Measurements from ENCODE around the gene HSPH1. TPM values are rescaled to one million over a fixed set of nuclear protein-coding genes. Genes with fewer than 3 reads are reported as not detected.

The HSPH1 gene
- total RNA-seq, 2 donors from 2014 or later, result 49.0 to 83.2 TPM

GRCh38 chr13:31149604-31150003 is 12.1 kb downstream of the HSPH1 start:
- ATAC-seq (no peak), DNase-seq (no peak)
- intact Hi-C loops (cut with DNase I), result no loop called here

DNA sequence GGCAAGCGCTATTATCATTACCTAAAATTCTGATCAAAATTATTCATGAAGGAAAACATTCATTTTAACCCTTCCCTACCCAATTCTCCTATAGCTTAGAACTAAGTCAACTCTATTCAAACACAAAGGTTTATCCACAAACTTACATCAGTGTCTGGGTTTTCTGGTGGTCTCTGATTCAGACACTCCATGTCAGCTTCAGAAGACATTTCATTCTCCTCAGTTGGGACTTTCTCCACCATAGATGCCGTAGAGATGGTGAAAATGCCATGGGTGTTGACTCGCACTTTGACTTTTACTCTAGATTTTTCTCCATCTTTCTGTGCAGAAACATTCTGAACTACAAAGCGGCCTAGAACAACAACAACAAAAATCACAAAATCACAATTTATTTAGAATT is 16.3 kb downstream of the HSPH1 start:
- no peak for ATAC-seq
- intact Hi-C loops (cut with DNase I), result no loop called here
- no peak for DNase-seq

DNA sequence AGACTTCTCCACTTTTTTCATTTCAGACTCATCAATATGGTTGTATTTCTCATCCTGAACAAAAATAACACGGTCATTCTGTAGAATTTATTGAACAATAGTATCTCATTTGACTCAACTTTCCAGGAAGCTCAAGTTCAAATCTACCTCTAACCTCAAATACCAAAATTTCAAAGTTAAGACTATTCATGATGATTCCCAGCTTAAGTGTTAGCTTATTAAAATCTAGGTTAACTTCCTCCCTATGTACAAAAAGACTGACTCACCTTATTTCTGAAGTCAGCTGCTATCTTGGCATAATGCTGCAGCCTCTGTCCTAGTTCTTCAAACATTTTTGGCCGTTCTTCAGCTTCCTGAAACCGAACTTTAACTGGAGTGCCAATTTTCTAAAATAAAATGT is 23.2 kb downstream of the HSPH1 start:
- ATAC-seq, result no peak
- no peak for DNase-seq
- intact Hi-C loops (cut with DNase I), result no loop called here

- no peak for DNase-seq
- intact Hi-C loops (cut with DNase I), result no loop called here
- no peak for ATAC-seq
These were observed 25.0 kb downstream of the HSPH1 start for GRCh38 chr13:31136724-31137123.

DNA sequence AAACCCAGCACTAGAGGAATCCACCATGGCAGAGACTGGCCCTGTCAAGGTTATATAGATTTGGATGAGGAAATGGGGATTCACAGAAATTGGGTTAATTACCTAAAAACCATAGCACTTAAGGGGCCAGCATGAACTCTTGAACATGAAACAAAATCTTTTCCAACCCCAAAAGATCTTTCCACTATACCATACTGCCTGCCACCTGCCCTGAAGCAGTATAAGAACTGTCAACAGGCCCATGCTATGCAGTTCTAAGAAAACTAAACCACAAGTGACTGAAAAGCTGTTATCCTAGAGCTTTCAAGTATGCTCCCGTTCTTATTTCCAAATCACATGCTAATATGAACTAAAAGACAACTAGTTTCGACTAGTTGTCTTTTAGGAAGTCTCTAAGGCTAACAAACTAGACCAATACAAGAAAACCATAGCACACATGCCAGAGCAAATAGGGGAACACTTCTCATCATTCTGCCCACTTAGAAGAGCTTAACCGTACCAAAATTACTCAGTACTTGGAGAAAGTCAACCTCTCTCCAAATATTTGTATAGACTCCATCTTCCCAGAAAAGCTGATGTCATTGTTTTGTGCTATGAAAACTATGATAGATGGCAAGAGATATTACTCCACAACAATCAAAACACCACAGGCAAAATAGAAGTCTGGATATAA is 27.5 kb downstream of the HSPH1 start:
- intact Hi-C loops (cut with DNase I), result no loop called here
- DNase-seq (no peak), ATAC-seq (no peak)

DNA sequence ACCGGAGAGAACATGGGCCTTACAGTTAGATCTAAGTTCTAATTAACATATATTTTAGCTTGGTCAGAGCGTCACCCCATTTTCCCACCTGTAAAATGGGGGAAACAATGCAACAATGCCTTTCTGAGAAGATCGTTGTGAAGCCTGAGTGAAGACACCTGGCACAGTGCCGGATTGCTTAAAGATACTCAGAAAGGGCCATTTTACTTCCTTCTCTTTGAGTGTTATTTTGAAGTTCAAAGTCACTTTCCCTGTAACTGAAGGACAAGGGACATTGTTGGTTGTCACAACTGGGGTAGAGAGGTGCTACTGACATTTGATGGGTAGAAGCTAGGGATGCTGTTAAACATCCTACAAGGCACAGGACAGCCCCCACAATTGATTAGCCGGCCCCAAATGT is 28.1 kb downstream of the HSPH1 start:
- ATAC-seq, result no peak
- DNase-seq, result no peak
- intact Hi-C loops (cut with DNase I), result no loop called here

DNA sequence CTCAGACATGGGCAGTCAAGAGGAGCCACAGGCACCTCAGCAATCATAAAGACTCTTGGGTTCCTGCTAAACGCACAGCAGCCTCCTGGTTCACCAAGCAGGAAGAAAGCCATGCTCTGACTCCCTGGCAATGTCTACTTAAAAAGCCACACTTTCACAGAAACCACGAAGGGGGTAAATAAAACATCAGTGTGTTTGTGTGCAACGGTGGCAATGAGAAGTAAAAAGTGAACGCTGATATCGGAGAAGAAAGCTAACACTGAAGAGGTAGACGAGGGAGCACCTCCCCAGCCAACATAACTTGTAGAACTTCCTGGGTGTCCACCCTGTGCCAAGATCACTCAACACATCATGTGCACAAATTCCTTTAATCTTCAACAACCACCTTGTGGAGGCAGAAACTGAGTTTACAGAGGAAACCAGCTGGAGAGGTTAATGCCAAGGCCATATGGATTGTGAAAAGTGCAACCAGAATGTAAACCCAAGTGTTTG is 30.2 kb downstream of the HSPH1 start:
- ATAC-seq (no peak), DNase-seq (no peak)
- intact Hi-C loops (cut with DNase I), result no loop called here

- DNase-seq (no peak), ATAC-seq (no peak)
- intact Hi-C loops (cut with DNase I), result no loop called here
These were observed 32.3 kb downstream of the HSPH1 start for GRCh38 chr13:31129419-31129818.

GRCh38 chr13:31124204-31124603 is 37.5 kb downstream of the HSPH1 start:
- DNase-seq (no peak), ATAC-seq (no peak)
- intact Hi-C loops (cut with DNase I), result no loop called here

- ATAC-seq (no peak), DNase-seq (no peak)
- intact Hi-C loops (cut with DNase I), result no loop called here
These were observed 39.0 kb downstream of the HSPH1 start for GRCh38 chr13:31122544-31123260.

DNA sequence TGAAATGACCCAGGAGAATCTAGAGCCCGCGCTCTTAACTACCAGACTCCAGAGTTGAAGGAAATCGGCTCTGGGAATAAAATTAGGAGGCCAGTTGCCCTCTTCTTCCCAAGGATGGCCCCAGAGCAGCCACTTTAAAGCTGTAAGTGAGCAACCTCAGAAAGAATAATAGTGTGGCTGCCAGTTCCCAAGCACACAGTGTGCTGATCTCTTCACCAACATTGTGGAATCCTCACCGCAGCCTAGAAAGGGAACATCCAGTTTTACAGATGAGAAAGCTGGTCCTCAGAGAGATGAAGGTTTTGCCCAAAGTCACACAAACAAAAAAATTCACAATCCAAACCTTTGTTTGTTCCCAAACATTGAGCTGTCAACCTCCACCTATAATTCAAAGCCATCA is 39.6 kb downstream of the HSPH1 start:
- intact Hi-C loops (cut with DNase I), result no loop called here
- ATAC-seq, result no peak

DNA sequence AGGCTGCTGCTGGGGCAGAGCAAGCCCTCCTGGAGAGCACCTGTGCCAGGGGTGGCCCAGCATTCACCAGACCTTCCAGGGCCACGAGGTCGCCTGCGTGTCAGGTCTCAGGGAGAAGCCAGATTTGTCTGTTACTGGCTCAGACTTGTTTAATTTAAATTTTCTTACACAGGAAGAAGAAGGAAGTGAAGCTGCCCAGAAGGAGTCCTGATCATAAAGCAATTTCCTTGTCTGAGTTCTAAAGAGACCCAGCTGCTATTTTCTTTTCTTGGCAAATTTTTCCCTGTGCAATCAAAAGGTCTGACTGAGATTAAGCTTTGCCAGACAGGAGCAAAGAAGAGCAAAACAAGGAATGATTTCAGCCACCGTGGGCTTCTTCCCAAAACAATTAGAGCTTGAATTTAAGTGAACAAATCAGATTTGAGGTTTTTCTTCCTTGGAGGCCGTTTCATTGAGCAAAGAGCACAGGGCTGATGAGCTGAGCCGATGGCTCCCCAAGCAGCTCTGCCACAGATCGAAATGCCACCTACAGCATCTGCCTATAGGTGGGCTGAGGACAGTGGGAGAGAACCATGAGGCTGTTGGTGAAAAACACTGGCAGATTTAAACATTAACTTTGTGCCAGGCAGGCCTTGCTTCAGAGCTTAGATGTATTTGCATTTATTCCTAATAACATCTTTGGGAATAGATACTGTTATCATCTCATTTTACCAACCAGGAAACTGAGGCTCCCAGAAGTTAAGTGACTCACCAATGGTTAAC is 40.1 kb downstream of the HSPH1 start:
- intact Hi-C loops (cut with DNase I), result no loop called here
- DNase-seq (no peak), ATAC-seq (no peak)

More for the DNA sequence above, 39.6 kb downstream of the HSPH1 start:
- no peak for DNase-seq

DNA sequence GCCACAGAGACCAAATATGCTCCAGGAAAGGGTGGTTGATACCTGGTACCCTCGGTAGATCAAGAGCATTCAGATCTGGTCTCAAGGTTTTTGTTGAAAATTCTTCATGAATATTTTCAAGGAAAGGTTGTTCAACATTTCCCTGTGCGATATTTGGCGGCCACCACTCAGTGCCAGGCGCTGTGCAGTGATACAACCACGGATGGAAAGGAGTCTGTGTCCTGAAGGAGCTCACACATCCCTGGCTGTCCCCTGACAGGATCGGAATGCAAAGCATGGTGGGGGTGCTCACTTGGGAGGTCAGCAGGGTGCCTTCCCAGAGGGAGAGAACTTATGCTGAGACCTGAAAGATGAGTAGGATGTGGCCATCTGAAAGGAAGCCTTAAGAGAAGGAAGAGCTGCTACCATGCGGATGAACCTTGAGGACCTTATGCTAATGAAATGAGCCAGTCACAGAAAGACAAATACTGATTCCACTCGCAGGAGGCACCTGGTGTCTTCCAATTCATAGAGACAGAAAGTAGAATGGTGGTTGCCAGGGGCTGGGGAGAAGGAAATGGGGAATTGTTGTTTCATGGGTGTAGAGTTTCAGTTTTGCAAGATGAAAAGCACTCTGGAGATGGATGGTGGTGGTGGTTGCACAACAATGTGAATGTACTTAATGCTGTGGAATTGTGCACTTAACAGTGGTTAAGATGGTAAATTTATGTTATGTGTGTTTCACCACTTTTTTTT is 41.6 kb downstream of the HSPH1 start:
- intact Hi-C loops (cut with DNase I), result no loop called here
- no peak for DNase-seq
- no peak for ATAC-seq

GRCh38 chr13:31119526-31119925 is 42.2 kb downstream of the HSPH1 start:
- intact Hi-C loops (cut with DNase I), result no loop called here
- DNase-seq, result no peak
- ATAC-seq, result no peak

DNA sequence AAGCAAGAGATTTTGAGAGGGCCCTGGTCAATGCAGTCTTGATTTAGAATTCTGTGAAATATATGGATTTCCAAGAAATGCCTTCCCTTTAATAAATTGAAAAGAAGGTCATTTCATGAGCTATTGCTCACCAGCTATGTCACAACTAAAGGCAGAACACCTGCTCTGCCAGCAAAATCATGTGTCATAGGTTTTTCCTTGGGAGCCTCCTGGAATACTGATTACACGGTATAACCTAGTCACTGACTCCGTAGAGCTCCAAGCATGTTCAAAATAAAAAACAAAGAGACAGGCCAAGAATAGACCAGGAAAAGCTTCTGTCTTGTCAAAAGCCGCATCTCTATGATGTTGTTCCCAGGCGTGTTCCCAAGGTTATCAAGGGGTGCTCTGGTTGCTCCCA is 45.5 kb downstream of the HSPH1 start:
- no peak for ATAC-seq
- intact Hi-C loops (cut with DNase I), result no loop called here
- no peak for DNase-seq

GRCh38 chr13:31115616-31116015 is 46.1 kb downstream of the HSPH1 start:
- intact Hi-C loops (cut with DNase I), result no loop called here
- ATAC-seq (no peak), DNase-seq (no peak)

DNA sequence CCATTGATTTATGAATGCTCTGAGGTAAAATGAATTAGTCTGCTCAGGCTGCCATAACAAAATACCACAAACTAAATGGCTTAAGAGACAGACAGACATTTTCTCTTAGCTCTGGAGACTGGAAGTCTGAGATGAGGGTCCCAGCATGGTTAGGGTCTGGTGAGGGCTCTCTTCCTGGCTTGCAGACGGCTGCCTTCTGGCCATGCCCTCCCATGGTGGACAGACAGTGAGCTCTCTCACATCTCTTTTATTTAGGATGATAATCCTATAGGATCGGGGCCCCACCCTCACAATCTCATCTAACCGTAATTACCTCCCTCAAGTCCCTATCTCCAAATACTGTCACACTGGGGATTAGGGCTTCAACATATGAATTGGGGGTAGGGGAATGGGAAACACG is 47.1 kb downstream of the HSPH1 start:
- intact Hi-C loops (cut with DNase I), result no loop called here
- DNase-seq (no peak), ATAC-seq (no peak)

DNA sequence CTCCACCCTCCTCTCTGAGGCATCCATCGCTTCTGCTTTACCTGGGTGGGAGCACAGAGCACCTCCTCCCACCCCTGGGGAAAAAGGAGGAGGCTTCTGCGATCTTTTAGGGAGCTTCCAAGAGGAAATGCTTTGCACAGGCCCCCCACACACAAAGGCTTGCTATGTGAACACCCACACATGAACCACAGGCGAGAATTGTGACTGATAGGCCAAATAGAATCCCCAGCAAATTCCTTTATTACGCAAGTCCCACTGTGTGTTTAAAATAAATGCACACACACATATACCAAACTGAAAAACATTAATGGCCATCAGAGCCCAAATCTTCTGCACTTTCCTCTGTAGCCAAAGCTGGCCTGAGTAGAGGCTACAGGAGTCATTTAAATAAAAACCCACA is 50.6 kb downstream of the HSPH1 start:
- intact Hi-C loops (cut with DNase I), result no loop called here
- no peak for DNase-seq
- no peak for ATAC-seq

DNA sequence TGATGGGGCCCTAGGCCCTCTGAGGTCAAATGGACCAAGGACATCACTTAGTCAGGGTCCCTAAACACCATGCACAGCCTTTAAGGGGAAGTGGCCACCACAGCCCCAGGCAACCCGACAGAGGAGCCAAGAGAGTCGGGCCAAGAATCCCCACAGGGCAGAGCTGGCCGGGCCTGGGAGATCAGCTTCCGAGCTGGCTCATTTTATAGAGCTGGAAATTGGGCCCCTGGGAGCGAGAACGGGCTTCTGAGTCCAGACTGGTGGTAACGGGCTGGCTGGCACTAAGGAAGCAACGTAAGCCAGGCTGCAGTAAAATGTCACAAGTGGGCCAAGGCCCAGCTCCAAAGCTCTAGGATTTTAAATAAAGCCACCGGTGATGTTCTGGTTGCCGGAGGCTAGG is 51.1 kb downstream of the HSPH1 start:
- ATAC-seq (peak in 1 of 2 donors; percentile 79), DNase-seq (no peak)
- intact Hi-C loops (cut with DNase I), result no loop called here

- ATAC-seq, result peak in 1 of 2 donors; percentile 12
- no peak for DNase-seq
- intact Hi-C loops (cut with DNase I), result no loop called here
These were observed 51.5 kb downstream of the HSPH1 start for GRCh38 chr13:31110169-31110568.
